ENCODE results near the gene FMNL1. TPM values are rescaled to one million over a fixed set of nuclear protein-coding genes. Genes with fewer than 3 reads are reported as not detected.

FMNL1 gene
- total RNA-seq, 1 donor from 2014 or later = 3.1 TPM

GRCh38 chr17:45296833-45297124, 75.1 kb downstream of the FMNL1 start:
- no peaks in the 10 kb centered on the region for H3K9me3 ChIP-seq (ENCODE audit: control insufficient read depth in 3 of 3, low read length in 3 of 3)
- H3K4me3 ChIP-seq (ENCODE audit: low read length in 3 of 3) = no peak overlapping the region
- H3K9ac ChIP-seq (ENCODE audit: low read depth in 1 of 3, low read length in 3 of 3) = no peak overlapping the region
- peak overlapping the region; percentile 16 for H3K27ac ChIP-seq (ENCODE audit: low read depth, low read length)
- peaks cover 0 to 2% (median 1%) of the 10 kb centered on the region in 3 donors for H3K36me3 ChIP-seq (ENCODE audit: control insufficient read depth in 3 of 3, insufficient read depth in 3 of 3, low read length in 3 of 3)
- peaks cover 72 to 82% (median 81%) of the 10 kb centered on the region in 3 donors for H3K4me1 ChIP-seq (ENCODE audit: control insufficient read depth in 3 of 3, insufficient read depth in 3 of 3, low read length in 3 of 3)
- no peaks in the 10 kb centered on the region for H3K27me3 ChIP-seq (ENCODE audit: control insufficient read depth in 3 of 3, insufficient read depth in 3 of 3, low read length in 3 of 3)

Other genes with a start within 250 kb of the FMNL1 start
- 20.9 TPM for gene DCAKD, start 170.3 kb upstream of the FMNL1 start, total RNA-seq
- 35.5 TPM for gene NMT1, start 160.6 kb upstream of the FMNL1 start, total RNA-seq
- gene PLCD3, start 89.4 kb upstream of the FMNL1 start, total RNA-seq = 12.0 TPM
- 3.1 TPM for gene ACBD4, start 86.2 kb upstream of the FMNL1 start, total RNA-seq
- 14.6 TPM for gene HEXIM1, start 73.4 kb upstream of the FMNL1 start, total RNA-seq
- gene HEXIM2, start 60.0 kb upstream of the FMNL1 start, total RNA-seq = 10.4 TPM
- not detected for gene SPATA32, start 40.2 kb downstream of the FMNL1 start, total RNA-seq
- gene MAP3K14, start 95.1 kb downstream of the FMNL1 start, total RNA-seq = 1.6 TPM
- 4.7 TPM for gene ARHGAP27, start 211.0 kb downstream of the FMNL1 start, total RNA-seq

Measured in skeletal muscle tissue (tissue), 4 donors.